Measurements from ENCODE around the gene TNFSF12. TPM values are rescaled to one million over a fixed set of nuclear protein-coding genes. Genes with fewer than 3 reads are reported as not detected.

Gene TNFSF12
- total and polyA plus RNA-seq, 3 donors from 2014 or later, result 17.0 to 21.5 (median 20.6) TPM

DNA sequence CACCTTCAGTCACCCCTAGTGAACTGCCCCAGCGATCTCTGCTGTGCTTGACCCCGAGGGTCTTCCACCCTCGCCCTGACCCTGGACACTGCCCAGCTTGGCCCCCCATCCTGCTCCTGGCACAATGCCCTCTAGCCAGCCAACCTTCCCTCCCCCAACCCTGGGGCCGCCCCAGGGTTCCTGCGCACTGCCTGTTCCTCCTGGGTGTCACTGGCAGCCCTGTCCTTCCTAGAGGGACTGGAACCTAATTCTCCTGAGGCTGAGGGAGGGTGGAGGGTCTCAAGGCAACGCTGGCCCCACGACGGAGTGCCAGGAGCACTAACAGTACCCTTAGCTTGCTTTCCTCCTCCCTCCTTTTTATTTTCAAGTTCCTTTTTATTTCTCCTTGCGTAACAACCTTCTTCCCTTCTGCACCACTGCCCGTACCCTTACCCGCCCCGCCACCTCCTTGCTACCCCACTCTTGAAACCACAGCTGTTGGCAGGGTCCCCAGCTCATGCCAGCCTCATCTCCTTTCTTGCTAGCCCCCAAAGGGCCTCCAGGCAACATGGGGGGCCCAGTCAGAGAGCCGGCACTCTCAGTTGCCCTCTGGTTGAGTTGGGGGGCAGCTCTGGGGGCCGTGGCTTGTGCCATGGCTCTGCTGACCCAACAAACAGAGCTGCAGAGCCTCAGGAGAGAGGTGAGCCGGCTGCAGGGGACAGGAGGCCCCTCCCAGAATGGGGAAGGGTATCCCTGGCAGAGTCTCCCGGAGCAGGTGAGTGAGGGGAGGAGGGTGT lies 9.9 kb downstream of the TNFSF12 start, which contains the start of gene TNFSF13:
TNFSF13 (plus strand) TSS at position 207 of the 776 bp plus-strand sequence; CDS start at position 497, 290 bp downstream.
- TF ChIP-seq CTCF (IDR thresholded peaks at IDR 0.05) (no peak), POLR2A (IDR thresholded peaks at IDR 0.05) (no peak)
- Histone ChIP-seq H3K27ac (peak within 1 kb of the TSS; percentile 86 to 92), H3K9me3 (no peaks in the 10 kb centered on the region), H3K27me3 (no peaks in the 10 kb centered on the region), H3K4me1 (peaks cover 51% of the 10 kb centered on the region), H3K36me3 (ENCODE audit: low read depth, missing control alignments) (no peaks in the 10 kb centered on the region), H3K4me3 (no peak within 1 kb of the TSS)
- intact Hi-C loops (cut with DNase I; ENCODE audit: low total_unique reads), result loop anchor here (5.0 kb wide), 1 partner anchor 46 kb away; no protein-coding TSS in a partner anchor
- peak; percentile 40 for DNase-seq
- 53 to 67% methylated on average over 12 to 16 of the region's 16 CpGs for WGBS, 2 donors

DNA sequence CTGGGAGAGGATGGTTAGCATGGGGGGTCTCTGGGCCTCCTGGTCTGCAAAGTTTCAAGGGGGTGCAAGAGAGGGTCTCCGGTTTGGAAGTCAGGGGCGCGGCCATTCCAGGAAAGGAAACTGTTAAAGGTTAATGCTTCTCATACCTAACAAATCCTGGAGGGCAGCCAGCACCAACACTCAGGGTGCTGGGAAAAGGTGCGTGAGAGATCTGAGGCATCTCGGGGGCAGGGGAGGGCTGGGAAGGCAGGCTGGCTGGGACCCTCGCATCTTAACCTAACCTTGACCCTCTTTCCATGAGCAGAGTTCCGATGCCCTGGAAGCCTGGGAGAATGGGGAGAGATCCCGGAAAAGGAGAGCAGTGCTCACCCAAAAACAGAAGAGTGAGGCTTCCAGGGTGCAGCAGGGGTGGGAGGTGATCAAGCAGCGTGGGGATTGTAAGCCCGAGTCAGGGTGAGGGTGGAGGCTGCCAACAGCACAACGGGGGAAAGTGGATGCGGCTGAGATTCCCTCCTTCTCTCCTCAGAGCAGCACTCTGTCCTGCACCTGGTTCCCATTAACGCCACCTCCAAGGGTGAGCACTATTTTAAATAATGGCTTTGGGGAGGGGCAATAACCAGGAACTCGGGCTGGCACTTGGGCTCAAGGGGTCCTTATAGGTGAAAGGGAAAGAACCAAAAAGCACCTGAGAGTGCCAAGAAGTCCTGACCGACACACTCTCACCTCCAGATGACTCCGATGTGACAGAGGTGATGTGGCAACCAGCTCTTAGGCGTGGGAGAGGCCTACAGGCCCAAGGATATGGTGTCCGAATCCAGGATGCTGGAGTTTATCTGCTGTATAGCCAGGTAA lies 10.7 kb downstream of the TNFSF12 start:
- WGBS, 2 donors, result 58 to 61% methylated on average over 18 of the region's 18 CpGs
- no peak for TF ChIP-seq CTCF (IDR thresholded peaks at IDR 0.05)
- no peak for TF ChIP-seq POLR2A (IDR thresholded peaks at IDR 0.05)
- intact Hi-C loops (cut with DNase I; ENCODE audit: low total_unique reads), result loop anchor here (5.0 to 10.0 kb wide), 2 partner anchors 47 to 205 kb away; partner anchors contain the start of genes KCTD11 and TMEM95
- Histone ChIP-seq H3K36me3 (ENCODE audit: low read depth, missing control alignments) (no peaks in the 10 kb centered on the region), H3K4me1 (peaks cover 53% of the 10 kb centered on the region), H3K4me3 (no peak overlapping the region), H3K27ac (peak overlapping the region; percentile 86 to 92), H3K27me3 (no peaks in the 10 kb centered on the region), H3K9me3 (no peaks in the 10 kb centered on the region)
- no peak for DNase-seq

GRCh38 chr17:7560172-7561027 lies 11.5 kb downstream of the TNFSF12 start:
- Histone ChIP-seq H3K27ac (peak overlapping the region; percentile 67 to 92), H3K9me3 (no peaks in the 10 kb centered on the region), H3K4me1 (peaks cover 53% of the 10 kb centered on the region), H3K27me3 (no peaks in the 10 kb centered on the region), H3K4me3 (peak overlapping the region in 1 of 2 donors; percentile 76), H3K36me3 (ENCODE audit: low read depth, missing control alignments) (no peaks in the 10 kb centered on the region)
- WGBS, 2 donors, result 16 to 23% methylated on average over 22 of the region's 22 CpGs
- peak; percentile 64 for DNase-seq
- intact Hi-C loops (cut with DNase I; ENCODE audit: low total_unique reads), result loop anchor here (10.0 kb wide), 1 partner anchor 206 kb away; the partner anchor contains the start of genes KCTD11 and TMEM95
- no peak for TF ChIP-seq POLR2A (IDR thresholded peaks at IDR 0.05)
- peak; percentile 31 to 60 (median 58) for TF ChIP-seq CTCF (IDR thresholded peaks at IDR 0.05)

DNA sequence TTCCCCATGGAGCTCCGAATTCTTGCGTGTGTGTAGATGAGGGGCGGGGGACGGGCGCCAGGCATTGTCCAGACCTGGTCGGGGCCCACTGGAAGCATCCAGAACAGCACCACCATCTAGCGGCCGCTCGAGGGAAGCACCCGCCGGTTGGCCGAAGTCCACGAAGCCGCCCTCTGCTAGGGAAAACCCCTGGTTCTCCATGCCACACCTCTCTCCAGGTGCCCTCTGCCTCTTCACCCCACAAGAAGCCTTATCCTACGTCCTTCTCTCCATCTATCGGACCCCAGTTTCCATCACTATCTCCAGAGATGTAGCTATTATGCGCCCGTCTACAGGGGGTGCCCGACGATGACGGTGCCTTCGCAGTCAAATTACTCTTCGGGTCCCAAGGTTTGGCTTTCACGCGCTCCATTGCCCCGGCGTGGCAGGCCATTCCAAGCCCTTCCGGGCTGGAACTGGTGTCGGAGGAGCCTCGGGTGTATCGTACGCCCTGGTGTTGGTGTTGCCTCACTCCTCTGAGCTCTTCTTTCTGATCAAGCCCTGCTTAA lies 12.2 kb downstream of the TNFSF12 start:
- Histone ChIP-seq H3K4me1 (peaks cover 53% of the 10 kb centered on the region), H3K9me3 (no peaks in the 10 kb centered on the region), H3K4me3 (peak overlapping the region; percentile 76 to 93), H3K27ac (peak overlapping the region; percentile 67 to 92), H3K36me3 (ENCODE audit: low read depth, missing control alignments) (no peaks in the 10 kb centered on the region), H3K27me3 (no peaks in the 10 kb centered on the region)
- no peak for TF ChIP-seq POLR2A (IDR thresholded peaks at IDR 0.05)
- peak; percentile 74 to 93 (median 92) for TF ChIP-seq CTCF (IDR thresholded peaks at IDR 0.05)
- peak; percentile 94 for DNase-seq
- WGBS, 2 donors, result 0% methylated on average over 29 to 32 of the region's 32 CpGs
- intact Hi-C loops (cut with DNase I; ENCODE audit: low total_unique reads), result loop anchor here (10.0 kb wide), 1 partner anchor 206 kb away; the partner anchor contains the start of genes KCTD11 and TMEM95

Data from testis (tissue), 3 donors.